Keratinocyte (primary cell): ENCODE results near the gene ITPK1. TPM values are rescaled to one million over a fixed set of nuclear protein-coding genes. Genes with fewer than 3 reads are reported as not detected.

Source experiments
- DNase-seq: peaks from one replicate; pipeline ENCODE4 v3.0.0-alpha.2; 2011; ENCODE audit warnings: low read depth, missing footprints, low spot score
- FAIRE-seq: peaks from 2 replicates; lab custom pipeline; 2011; peaks lifted over from hg19 to GRCh38; lab: Jason Lieb, UNC
- H2AFZ ChIP-seq: 2 replicates; pipeline ENCODE4 v1.6.0; 2012; ENCODE audit warnings: low read length, control low read depth, inconsistent platforms; ENCODE audit not compliant: control insufficient read depth
- H3K27ac ChIP-seq: 2 replicates; pipeline ENCODE4 v1.5.1; 2011; ENCODE audit warnings: low read length; ENCODE audit not compliant: control insufficient read depth, insufficient read depth
- H3K27me3 ChIP-seq: 3 replicates; pipeline ENCODE4 v1.6.0; 2011; ENCODE audit warnings: low read length; ENCODE audit not compliant: control insufficient read depth, insufficient read depth; ENCODE audit errors: extremely low read depth
- H3K36me3 ChIP-seq, 2 experiments: 2 replicates in 1 of 2; 3 replicates in 1 of 2; pipeline ENCODE4 v1.5.1; 2011; ENCODE audit warnings: low read length in 2 of 2, mild to moderate bottlenecking in 1 of 2; ENCODE audit not compliant: control insufficient read depth in 2 of 2, insufficient read depth in 2 of 2; ENCODE audit errors: extremely low read depth in 1 of 2
- H3K4me1 ChIP-seq: 3 replicates; pipeline ENCODE4 v1.5.1; 2011; ENCODE audit warnings: low read length; ENCODE audit not compliant: control insufficient read depth, insufficient read depth; ENCODE audit errors: extremely low read depth
- H3K4me2 ChIP-seq: 3 replicates; pipeline ENCODE4 v1.6.0; 2011; ENCODE audit warnings: low read depth, low read length; ENCODE audit not compliant: control insufficient read depth, insufficient read depth; ENCODE audit errors: extremely low read depth
- H3K4me3 ChIP-seq, 3 experiments: fragments of 200-600 bp in 1 of 3; sonication (generic) in 1 of 3; 2 replicates in 2 of 3; 3 replicates in 1 of 3; pipeline ENCODE4 v1.5.1; 2011 to 2016; ENCODE audit warnings: low read length in 3 of 3, mild to moderate bottlenecking in 3 of 3, control low read depth in 2 of 3, inconsistent platforms in 1 of 3, low read depth in 1 of 3, mixed read lengths in 1 of 3, mixed run types in 1 of 3, moderate library complexity in 1 of 3; ENCODE audit not compliant: control insufficient read depth in 2 of 3, insufficient read depth in 2 of 3; ENCODE audit errors: extremely low read depth in 1 of 3
- H3K79me2 ChIP-seq: 2 replicates; pipeline ENCODE4 v1.6.0; 2012; ENCODE audit warnings: low read length; ENCODE audit not compliant: control insufficient read depth, insufficient read depth
- H3K9ac ChIP-seq: 3 replicates; pipeline ENCODE4 v1.6.0; 2011; ENCODE audit warnings: low read length; ENCODE audit not compliant: control insufficient read depth, insufficient read depth; ENCODE audit errors: extremely low read depth
- H3K9me1 ChIP-seq: 3 replicates; pipeline ENCODE4 v1.6.0; 2011; ENCODE audit warnings: low read length; ENCODE audit not compliant: control insufficient read depth, insufficient read depth; ENCODE audit errors: extremely low read depth
- H3K9me3 ChIP-seq: 2 replicates; pipeline ENCODE4 v1.5.1; 2012; ENCODE audit warnings: low read depth, low read length; ENCODE audit not compliant: control insufficient read depth
- H4K20me1 ChIP-seq: 3 replicates; pipeline ENCODE4 v1.6.0; 2011; ENCODE audit warnings: low read length; ENCODE audit not compliant: control insufficient read depth, insufficient read depth; ENCODE audit errors: extremely low read depth
- EZH2 ChIP-seq: IDR thresholded peaks from one replicate; pipeline ENCODE4 v1.6.1; 2012; ENCODE audit warnings: inconsistent platforms, mild to moderate bottlenecking, low read length, moderate library complexity
- dilution Hi-C: fragments of 300-500 bp; cut with MboI; formaldehyde crosslinking; loops from one replicate; pipeline ENCODE4 v1.7.0; 2020; ENCODE audit warnings: low sequenced_read_pairs; ENCODE audit not compliant: extremely low pct_ligation_motif_present
- polyA plus RNA-seq, 5 experiments: library from polyadenylated mRNA; depleted of rRNA in 3 of 5; stranded (reverse) in 3 of 5; stranded (forward) in 1 of 5; unstranded in 1 of 5; fragments of >200 nt; gene quantifications; 1 replicate in 1 of 5; 2 replicates in 3 of 5; 3 replicates in 1 of 5; pipeline versions ENCODE4 v1.2.1 to v1.2.3, GENCODE V29; 2011 to 2012; ENCODE audit warnings: missing spikeins in 2 of 5, low read depth in 1 of 5, low replicate concordance in 1 of 5
- TF ChIP-seq, protein P1 (sequence below), 3 experiments: IDR thresholded peaks in 1 of 3; conservative IDR thresholded peaks in 1 of 3; optimal IDR thresholded peaks in 1 of 3; 2 replicates in 2 of 3; 3 replicates in 1 of 3; pipeline versions ENCODE3 to v1.5.1; 2011; ENCODE audit warnings: low read length in 3 of 3, mild to moderate bottlenecking in 3 of 3, moderate library complexity in 2 of 3, control low read depth in 1 of 3, inconsistent platforms in 1 of 3; ENCODE audit not compliant: insufficient read depth in 2 of 3; ENCODE audit errors: extremely low read depth in 1 of 3

ITPK1 gene
- polyA plus RNA-seq, 1 donor (not counting 4 experiments of a cell fraction or from before 2014, with no cell fraction given): 67.8 TPM

DNA sequence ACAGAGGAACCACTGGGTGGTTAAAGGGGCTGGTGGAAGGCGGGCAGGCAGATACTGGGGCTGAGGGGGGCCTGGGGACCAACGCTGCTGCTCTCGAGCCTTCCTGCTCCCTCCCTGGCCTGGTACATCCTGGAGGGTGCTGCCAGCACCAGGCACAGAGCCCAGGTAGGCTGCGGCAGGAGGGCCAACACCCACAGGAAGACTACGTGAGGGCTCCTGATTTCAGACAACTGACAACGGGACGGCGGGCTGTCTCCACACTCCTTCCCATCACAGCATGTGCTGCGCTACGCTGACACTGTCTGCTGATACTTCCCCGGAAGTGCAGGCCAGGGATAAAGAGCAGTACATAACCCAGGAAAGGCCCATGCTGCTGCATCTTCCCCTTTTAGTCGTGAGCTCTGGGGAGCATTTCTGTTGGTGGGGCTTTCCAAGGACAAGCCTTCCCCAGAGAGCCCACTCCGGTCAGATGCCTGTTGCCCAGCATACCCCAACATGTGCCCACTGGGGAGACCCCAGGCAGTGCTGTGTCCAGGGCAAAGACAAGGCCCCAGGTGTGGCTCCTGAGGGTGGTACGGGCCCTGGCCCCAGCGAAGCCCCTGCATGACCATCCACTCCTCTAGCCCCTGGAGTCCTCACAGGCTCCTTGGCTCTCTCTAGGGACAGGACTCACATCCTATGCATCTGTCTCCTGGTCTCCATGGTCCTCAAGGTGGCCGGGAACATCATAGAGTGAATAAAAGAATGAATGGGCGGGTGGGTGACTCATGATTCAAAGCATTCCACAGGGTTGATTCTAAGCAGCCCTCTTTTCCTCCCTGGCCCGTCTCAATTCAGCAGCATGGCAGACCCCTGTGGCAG lies 154.8 kb downstream of the ITPK1 start:
- no peaks in the 10 kb centered on the region for H4K20me1 ChIP-seq
- H3K36me3 ChIP-seq: peaks cover 14 to 29% of the 10 kb centered on the region in 2 experiments
- H3K27ac ChIP-seq: peak overlapping the region; percentile 57
- DNase-seq (no peak), FAIRE-seq (peak; percentile 88)
- H2AFZ ChIP-seq: peak overlapping the region; percentile 52
- TF ChIP-seq, protein P1, sequence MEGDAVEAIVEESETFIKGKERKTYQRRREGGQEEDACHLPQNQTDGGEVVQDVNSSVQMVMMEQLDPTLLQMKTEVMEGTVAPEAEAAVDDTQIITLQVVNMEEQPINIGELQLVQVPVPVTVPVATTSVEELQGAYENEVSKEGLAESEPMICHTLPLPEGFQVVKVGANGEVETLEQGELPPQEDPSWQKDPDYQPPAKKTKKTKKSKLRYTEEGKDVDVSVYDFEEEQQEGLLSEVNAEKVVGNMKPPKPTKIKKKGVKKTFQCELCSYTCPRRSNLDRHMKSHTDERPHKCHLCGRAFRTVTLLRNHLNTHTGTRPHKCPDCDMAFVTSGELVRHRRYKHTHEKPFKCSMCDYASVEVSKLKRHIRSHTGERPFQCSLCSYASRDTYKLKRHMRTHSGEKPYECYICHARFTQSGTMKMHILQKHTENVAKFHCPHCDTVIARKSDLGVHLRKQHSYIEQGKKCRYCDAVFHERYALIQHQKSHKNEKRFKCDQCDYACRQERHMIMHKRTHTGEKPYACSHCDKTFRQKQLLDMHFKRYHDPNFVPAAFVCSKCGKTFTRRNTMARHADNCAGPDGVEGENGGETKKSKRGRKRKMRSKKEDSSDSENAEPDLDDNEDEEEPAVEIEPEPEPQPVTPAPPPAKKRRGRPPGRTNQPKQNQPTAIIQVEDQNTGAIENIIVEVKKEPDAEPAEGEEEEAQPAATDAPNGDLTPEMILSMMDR (optimal IDR thresholded peaks at IDR 0.05 in 1 of 3, IDR thresholded peaks at IDR 0.05 in 1 of 3, conservative IDR thresholded peaks at IDR 0.05 in 1 of 3; ENCODE audit: extremely low read depth in 1 of 3, insufficient read depth in 2 of 3, low read length in 3 of 3): no peak
- no peak for TF ChIP-seq EZH2
- peak overlapping the region; percentile 42 for H3K4me2 ChIP-seq
- dilution Hi-C loops: no loop called here
- H3K4me1 ChIP-seq: peaks cover 19% of the 10 kb centered on the region
- no peak overlapping the region for H3K4me3 ChIP-seq
- H3K9me1 ChIP-seq: no peaks in the 10 kb centered on the region
- peak overlapping the region; percentile 29 for H3K9ac ChIP-seq
- H3K9me3 ChIP-seq: no peaks in the 10 kb centered on the region
- H3K27me3 ChIP-seq: no peaks in the 10 kb centered on the region
- H3K79me2 ChIP-seq: peaks cover 6% of the 10 kb centered on the region

DNA sequence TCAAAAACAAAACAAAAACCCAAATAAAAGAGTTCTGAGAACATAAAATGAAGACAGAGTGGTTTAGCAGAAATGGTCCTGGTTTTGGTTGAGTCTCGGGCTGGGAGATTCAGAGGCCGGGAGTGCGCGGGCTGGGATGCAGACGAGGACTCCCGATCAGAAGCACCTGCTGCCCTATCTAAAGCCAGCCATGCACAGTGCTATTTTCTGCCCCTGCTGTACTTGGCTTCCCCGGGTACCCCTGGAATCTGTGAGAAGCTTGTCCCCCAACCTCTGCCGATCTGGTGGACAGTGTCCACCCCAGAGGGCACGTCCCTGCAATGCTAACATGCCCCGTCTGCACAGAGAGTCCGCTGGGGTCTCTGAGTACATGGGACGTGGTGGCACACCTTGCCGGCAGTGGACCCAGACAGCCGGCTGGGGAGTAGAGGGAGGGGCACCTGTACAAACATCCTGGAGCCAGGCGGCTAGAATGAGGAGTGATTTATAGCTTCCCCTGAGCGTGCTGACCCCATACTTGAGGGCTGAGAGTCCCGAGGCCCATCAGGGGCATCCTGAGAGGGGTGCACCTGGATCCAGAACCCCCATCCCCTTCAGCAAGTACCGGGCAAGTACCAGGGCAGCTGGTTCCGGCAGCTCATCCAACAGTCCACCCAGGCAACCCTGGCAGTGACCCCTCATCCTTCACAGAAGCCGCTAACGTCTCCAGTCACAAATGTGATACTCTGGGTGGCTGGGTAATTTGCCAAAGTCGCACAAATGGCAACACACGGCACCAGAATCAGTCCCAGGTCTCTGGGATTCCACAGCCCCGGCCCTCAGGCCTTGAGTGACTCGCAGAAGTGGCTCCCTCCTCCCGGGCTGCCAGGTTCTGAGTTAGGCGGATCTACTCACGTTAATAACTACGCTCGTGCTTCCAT lies 155.7 kb downstream of the ITPK1 start:
- TF ChIP-seq EZH2: no peak
- TF ChIP-seq, protein P1 (optimal IDR thresholded peaks at IDR 0.05 in 1 of 3, IDR thresholded peaks at IDR 0.05 in 1 of 3, conservative IDR thresholded peaks at IDR 0.05 in 1 of 3; ENCODE audit: extremely low read depth in 1 of 3, insufficient read depth in 2 of 3, low read length in 3 of 3): no peak
- Histone ChIP-seq H3K4me3 (no peak overlapping the region), H3K9me3 (no peaks in the 10 kb centered on the region), H3K4me1 (peaks cover 19% of the 10 kb centered on the region), H4K20me1 (no peaks in the 10 kb centered on the region), H3K36me3 (peaks cover 15 to 32% of the 10 kb centered on the region in 2 experiments), H2AFZ (no peak overlapping the region), H3K9ac (peak overlapping the region; percentile 29), H3K27ac (no peak overlapping the region), H3K4me2 (no peak overlapping the region), H3K79me2 (peaks cover 2% of the 10 kb centered on the region), H3K27me3 (no peaks in the 10 kb centered on the region), H3K9me1 (no peaks in the 10 kb centered on the region)
- DNase-seq: no peak
- FAIRE-seq: no peak
- dilution Hi-C loops: no loop called here
